ENCODE data around the gene PDE8B. TPM values are rescaled to one million over a fixed set of nuclear protein-coding genes. Genes with fewer than 3 reads are reported as not detected.

The PDE8B gene
- total RNA-seq, 1 donor from 2014 or later: 5.9 TPM

GRCh38 chr5:77223653-77224052 is 13.2 kb downstream of the PDE8B start:
- Histone ChIP-seq H3K27me3 (no peaks in the 10 kb centered on the region), H3K9me3 (no peaks in the 10 kb centered on the region), H3K36me3 (no peaks in the 10 kb centered on the region), H3K4me1 (peaks cover 5% of the 10 kb centered on the region), H3K27ac (no peak overlapping the region), H3K4me3 (no peak overlapping the region)
- intact Hi-C loops (cut with DNase I): no loop called here
- no peak for DNase-seq (ENCODE audit: extremely low spot score in 2 of 2)
- TF ChIP-seq POLR2AphosphoS5 (IDR thresholded peaks at IDR 0.05; ENCODE audit: insufficient read depth in 1 of 2, low read depth in 1 of 2): no peak
- TF ChIP-seq CTCF (IDR thresholded peaks at IDR 0.05): no peak

GRCh38 chr5:77224672-77225355 is 14.3 kb downstream of the PDE8B start:
- no peak for DNase-seq (ENCODE audit: extremely low spot score in 2 of 2)
- peaks cover 5% of the 10 kb centered on the region for H3K4me1 ChIP-seq
- intact Hi-C loops (cut with DNase I): no loop called here

GRCh38 chr5:77225531-77225930 is 15.1 kb downstream of the PDE8B start:
- H3K4me1 ChIP-seq: peaks cover 5% of the 10 kb centered on the region
- TF ChIP-seq POLR2AphosphoS5 (IDR thresholded peaks at IDR 0.05; ENCODE audit: insufficient read depth in 1 of 2, low read depth in 1 of 2) (no peak), POLR2A (IDR thresholded peaks at IDR 0.05) (no peak), CTCF (IDR thresholded peaks at IDR 0.05) (no peak)
- no peaks in the 10 kb centered on the region for H3K9me3 ChIP-seq
- no peak overlapping the region for H3K4me3 ChIP-seq
- H3K27me3 ChIP-seq: no peaks in the 10 kb centered on the region
- no peaks in the 10 kb centered on the region for H3K36me3 ChIP-seq
- no peak for DNase-seq (ENCODE audit: extremely low spot score in 2 of 2)
- no peak overlapping the region for H3K27ac ChIP-seq
- intact Hi-C loops (cut with DNase I): no loop called here

More at GRCh38 chr5:77224672-77225355, 14.3 kb downstream of the PDE8B start:
- H3K27me3 ChIP-seq: no peaks in the 10 kb centered on the region
- TF ChIP-seq CTCF (IDR thresholded peaks at IDR 0.05) (no peak), POLR2AphosphoS5 (IDR thresholded peaks at IDR 0.05; ENCODE audit: insufficient read depth in 1 of 2, low read depth in 1 of 2) (no peak), POLR2A (IDR thresholded peaks at IDR 0.05) (no peak)
- H3K36me3 ChIP-seq: no peaks in the 10 kb centered on the region
- H3K9me3 ChIP-seq: no peaks in the 10 kb centered on the region
- no peak overlapping the region for H3K4me3 ChIP-seq
- H3K27ac ChIP-seq: no peak overlapping the region

- intact Hi-C loops (cut with DNase I): no loop called here
- no peaks in the 10 kb centered on the region for H3K36me3 ChIP-seq
- H3K9me3 ChIP-seq: no peaks in the 10 kb centered on the region
- no peak overlapping the region for H3K27ac ChIP-seq
- H3K27me3 ChIP-seq: no peaks in the 10 kb centered on the region
- peaks cover 3% of the 10 kb centered on the region for H3K4me1 ChIP-seq
- H3K4me3 ChIP-seq: no peak overlapping the region
- DNase-seq (ENCODE audit: extremely low spot score in 2 of 2): no peak
- TF ChIP-seq CTCF (IDR thresholded peaks at IDR 0.05) (no peak), POLR2A (IDR thresholded peaks at IDR 0.05) (no peak), POLR2AphosphoS5 (IDR thresholded peaks at IDR 0.05; ENCODE audit: insufficient read depth in 1 of 2, low read depth in 1 of 2) (no peak)
Measured at GRCh38 chr5:77229887-77230286, 19.4 kb downstream of the PDE8B start.

- intact Hi-C loops (cut with DNase I): no loop called here
- no peaks in the 10 kb centered on the region for H3K9me3 ChIP-seq
- no peaks in the 10 kb centered on the region for H3K36me3 ChIP-seq
- H3K4me3 ChIP-seq: no peak overlapping the region
- DNase-seq (ENCODE audit: extremely low spot score in 2 of 2): no peak
- H3K27ac ChIP-seq: no peak overlapping the region
- no peaks in the 10 kb centered on the region for H3K27me3 ChIP-seq
- no peak for TF ChIP-seq CTCF (IDR thresholded peaks at IDR 0.05)
- TF ChIP-seq POLR2AphosphoS5 (IDR thresholded peaks at IDR 0.05; ENCODE audit: insufficient read depth in 1 of 2, low read depth in 1 of 2): no peak
- TF ChIP-seq POLR2A (IDR thresholded peaks at IDR 0.05): no peak
- H3K4me1 ChIP-seq: peaks cover 3% of the 10 kb centered on the region
Measured at GRCh38 chr5:77230727-77231470, 20.4 kb downstream of the PDE8B start.

Measured in vagina (tissue), 2 donors.